HG03378 (cell line): ENCODE data around the gene TMEM132D.

Source experiments
- ATAC-seq: cut with Tn5 transposase; IDR thresholded peaks from one replicate; pipeline ENCODE4 v1.9.1; 2021; ENCODE audit warnings: mild to moderate bottlenecking, moderate library complexity; ENCODE audit not compliant: unreplicated experiment

The TMEM132D gene

GRCh38 chr12:129827102-129827865, 76.5 kb downstream of the TMEM132D start:
- ATAC-seq = no peak

GRCh38 chr12:129826273-129826672, 77.6 kb downstream of the TMEM132D start:
- no peak for ATAC-seq

- no peak for ATAC-seq
Observed at GRCh38 chr12:129825316-129825715, 78.5 kb downstream of the TMEM132D start.

- ATAC-seq = no peak
Observed at GRCh38 chr12:129821964-129822363, 81.9 kb downstream of the TMEM132D start.

- ATAC-seq = no peak
Observed at GRCh38 chr12:129819391-129819790, 84.4 kb downstream of the TMEM132D start.

GRCh38 chr12:129815846-129816245, 88.0 kb downstream of the TMEM132D start:
- ATAC-seq = no peak

GRCh38 chr12:129811963-129812362, 91.9 kb downstream of the TMEM132D start:
- ATAC-seq = no peak

- ATAC-seq = no peak
Observed at GRCh38 chr12:129807136-129807535, 96.7 kb downstream of the TMEM132D start.

- no peak for ATAC-seq
Observed at GRCh38 chr12:129791396-129791795, 112.4 kb downstream of the TMEM132D start.

GRCh38 chr12:129790930-129791329, 112.9 kb downstream of the TMEM132D start:
- no peak for ATAC-seq

- ATAC-seq = no peak
Observed at GRCh38 chr12:129790331-129790730, 113.5 kb downstream of the TMEM132D start.

GRCh38 chr12:129789921-129790320, 113.9 kb downstream of the TMEM132D start:
- no peak for ATAC-seq

- ATAC-seq = no peak
Observed at GRCh38 chr12:129788506-129789084, 115.2 kb downstream of the TMEM132D start.

GRCh38 chr12:129779989-129780388, 123.8 kb downstream of the TMEM132D start:
- no peak for ATAC-seq

GRCh38 chr12:129779033-129779432, 124.8 kb downstream of the TMEM132D start:
- ATAC-seq = no peak

- no peak for ATAC-seq
Observed at GRCh38 chr12:129776977-129777667, 126.7 kb downstream of the TMEM132D start.

GRCh38 chr12:129772501-129773493, 131.0 kb downstream of the TMEM132D start:
- ATAC-seq = no peak

- no peak for ATAC-seq
Observed at GRCh38 chr12:129771238-129771637, 132.6 kb downstream of the TMEM132D start.

GRCh38 chr12:129765719-129766118, 138.1 kb downstream of the TMEM132D start:
- ATAC-seq = no peak

- ATAC-seq = no peak
Observed at GRCh38 chr12:129762436-129762835, 141.4 kb downstream of the TMEM132D start.

- ATAC-seq = no peak
Observed at GRCh38 chr12:129753586-129753985, 150.2 kb downstream of the TMEM132D start.
